Gastroesophageal sphincter (tissue), 4 donors: ENCODE measurements around the gene LARGE1. TPM values are rescaled to one million over a fixed set of nuclear protein-coding genes. Genes with fewer than 3 reads are reported as not detected.
A peak's percentile ranks its signal among the peaks of the same experiment; 100 is the strongest.

Experiments used
- ATAC-seq: fragments of 150-250 bp; one replicate; pipeline ENCODE4 v1.9.1; 2016; ENCODE audit warnings: mild to moderate bottlenecking, moderate library complexity
- H3K27ac ChIP-seq, 4 donors: fragments of 200-600 bp; sonication (generic) in 3 of 4; 1 replicate in 3 of 4; 2 replicates in 1 of 4; pipeline ENCODE4 v1.5.1; 2016 to 2019
- H3K27me3 ChIP-seq: fragments of 200-600 bp; sonication (generic); one replicate; pipeline ENCODE4 v1.5.1; 2019
- H3K36me3 ChIP-seq, 2 donors: fragments of 200-600 bp; sonication (generic); one replicate each; pipeline ENCODE4 v1.5.1; 2019; ENCODE audit warnings: control low read depth in 1 of 2
- H3K4me1 ChIP-seq, 3 donors: fragments of 200-600 bp; sonication (generic); 1 replicate in 2 of 3; 2 replicates in 1 of 3; pipeline ENCODE4 v1.5.1; 2016 to 2019; ENCODE audit warnings: control low read depth in 2 of 3
- H3K4me3 ChIP-seq, 2 donors: fragments of 200-600 bp; sonication (generic); one replicate each; pipeline ENCODE4 v1.5.1; 2019; ENCODE audit warnings: mild to moderate bottlenecking in 1 of 2, moderate library complexity in 1 of 2
- H3K9me3 ChIP-seq, 3 donors: fragments of 200-600 bp; sonication (generic); one replicate each; pipeline ENCODE4 v1.5.1; 2017 to 2019; ENCODE audit warnings: control low read depth in 2 of 3
- CTCF ChIP-seq, 4 experiments: fragments of 200-600 bp in 2 of 4; fragments of 450-650 bp in 2 of 4; sonication (generic) in 1 of 4; IDR thresholded peaks; one replicate each; pipeline ENCODE4 v1.5.1; 2017 to 2019; ENCODE audit warnings: antibody characterized with exemption in 4 of 4, mild to moderate bottlenecking in 2 of 4, moderate library complexity in 2 of 4
- EP300 ChIP-seq: sonication (generic); formaldehyde crosslinking; IDR thresholded peaks from one replicate; pipeline ENCODE4 v1.6.1; 2017; ENCODE audit warnings: antibody characterized with exemption, mild to moderate bottlenecking
- POLR2A ChIP-seq, 2 donors: fragments of 450-650 bp; IDR thresholded peaks; one replicate each; pipeline ENCODE4 v1.6.1; 2017; ENCODE audit warnings: antibody characterized with exemption in 2 of 2, mild to moderate bottlenecking in 2 of 2, moderate library complexity in 1 of 2
- POLR2AphosphoS5 ChIP-seq: sonication (generic); formaldehyde crosslinking; IDR thresholded peaks from one replicate; pipeline ENCODE4 v1.6.1; 2017; ENCODE audit warnings: antibody characterized with exemption
- WGBS, 2 donors: methylation state at CpG; one replicate each; pipeline ENCODE4 v1.1.5; 2018; ENCODE audit warnings: low coverage in 1 of 2; 5-methylcytosine and 5-hydroxymethylcytosine counted together
- total RNA-seq, 4 donors: library from RNA; depleted of rRNA; stranded (reverse); fragments of >200 nt; gene quantifications; one replicate each; pipeline ENCODE4 v1.1.0, GENCODE V29; 2016

The LARGE1 gene
- total RNA-seq, 4 donors from 2014 or later, result 23.0 to 67.8 (median 48.0) TPM

- H3K4me1 ChIP-seq, result no peaks in the 10 kb centered on the region
- H3K4me3 ChIP-seq, result no peak overlapping the region
- no peaks in the 10 kb centered on the region for H3K9me3 ChIP-seq
- no peak for ATAC-seq
- no peak for TF ChIP-seq CTCF (IDR thresholded peaks at IDR 0.05)
- TF ChIP-seq POLR2AphosphoS5, result no peak
- TF ChIP-seq EP300, result no peak
- WGBS, 2 donors, result 60 to 70% methylated on average over 4 of the region's 4 CpGs
- no peaks in the 10 kb centered on the region for H3K27me3 ChIP-seq
- no peaks in the 10 kb centered on the region for H3K36me3 ChIP-seq
- peak overlapping the region in 1 of 4 donors; percentile 33 for H3K27ac ChIP-seq
Measured at GRCh38 chr22:33492210-33492651, 428.0 kb downstream of the LARGE1 start.

DNA sequence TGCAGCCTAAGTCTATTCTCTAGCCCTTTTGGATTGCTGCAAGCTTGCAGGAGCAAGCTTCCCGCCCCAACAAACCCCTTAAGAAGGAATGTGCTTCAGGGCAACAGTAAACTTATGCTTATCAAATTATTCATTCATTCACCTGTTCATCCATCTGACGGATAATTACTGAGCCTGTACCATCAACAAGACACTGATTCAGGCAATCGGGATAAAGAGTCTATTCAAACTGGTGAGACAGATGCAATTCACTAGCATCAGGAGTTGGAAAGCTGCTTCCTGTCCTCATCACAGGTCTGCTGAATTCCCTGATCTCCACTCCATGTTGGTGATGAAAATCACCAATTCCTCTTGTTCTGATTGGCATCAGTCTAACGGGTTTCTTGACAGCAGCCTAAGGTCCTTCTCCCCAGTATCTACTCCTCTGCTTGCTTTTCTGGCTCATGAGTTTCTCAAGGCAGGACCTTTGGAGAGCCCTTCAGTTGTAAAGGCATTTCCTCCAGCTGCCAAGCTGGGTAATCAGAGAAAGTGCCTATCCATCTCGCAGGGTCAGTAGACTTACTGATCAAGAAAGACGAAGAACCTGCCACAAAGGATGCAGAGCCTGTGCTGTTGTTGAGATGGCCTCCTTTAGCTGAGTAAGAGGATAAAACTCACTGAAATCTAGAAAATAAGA is 433.1 kb downstream of the LARGE1 start:
- no peaks in the 10 kb centered on the region for H3K4me1 ChIP-seq
- no peak for ATAC-seq
- no peak overlapping the region for H3K27ac ChIP-seq
- no peaks in the 10 kb centered on the region for H3K27me3 ChIP-seq
- TF ChIP-seq CTCF (IDR thresholded peaks at IDR 0.05), result no peak
- no peak for TF ChIP-seq EP300
- TF ChIP-seq POLR2AphosphoS5, result no peak
- TF ChIP-seq POLR2A (IDR thresholded peaks at IDR 0.05), result no peak
- no peaks in the 10 kb centered on the region for H3K9me3 ChIP-seq
- WGBS, 2 donors, result 88 to 90% methylated on average over 4 to 6 of the region's 6 CpGs
- no peak overlapping the region for H3K4me3 ChIP-seq
- no peaks in the 10 kb centered on the region for H3K36me3 ChIP-seq

DNA sequence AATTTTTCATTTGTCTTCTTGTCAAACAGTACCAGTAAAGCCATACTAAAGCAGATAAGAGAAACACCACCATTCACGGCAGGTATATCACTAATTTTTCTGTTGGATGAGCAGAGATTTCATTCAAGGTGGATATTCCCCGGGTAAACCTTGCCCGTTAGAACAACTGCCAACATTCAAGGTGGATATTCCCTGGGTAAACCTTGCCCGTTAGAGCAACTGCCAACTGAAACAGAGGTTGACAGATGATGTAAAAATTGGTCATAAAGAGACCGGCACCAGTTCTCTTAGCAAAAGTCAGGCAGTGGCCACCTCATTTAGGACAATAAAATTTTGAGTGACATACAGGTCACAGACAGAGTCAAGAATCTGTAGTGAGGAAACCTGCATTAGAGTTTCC is 438.7 kb downstream of the LARGE1 start:
- H3K4me1 ChIP-seq, result peaks cover 0 to 13% (median 0%) of the 10 kb centered on the region in 3 donors
- no peak for ATAC-seq
- TF ChIP-seq EP300, result no peak

GRCh38 chr22:33477120-33478111 is 442.9 kb downstream of the LARGE1 start:
- H3K9me3 ChIP-seq, result no peaks in the 10 kb centered on the region
- no peak for ATAC-seq
- 68 to 70% methylated on average over 9 to 13 of the region's 13 CpGs for WGBS, 2 donors

More for the DNA sequence above, 438.7 kb downstream of the LARGE1 start:
- 77 to 87% methylated on average over 3 to 5 of the region's 5 CpGs for WGBS, 2 donors
- no peaks in the 10 kb centered on the region for H3K36me3 ChIP-seq
- H3K9me3 ChIP-seq, result no peaks in the 10 kb centered on the region
- no peaks in the 10 kb centered on the region for H3K27me3 ChIP-seq
- H3K27ac ChIP-seq, result no peak overlapping the region
- H3K4me3 ChIP-seq, result no peak overlapping the region

More at GRCh38 chr22:33477120-33478111, 442.9 kb downstream of the LARGE1 start:
- Histone ChIP-seq H3K36me3 (no peaks in the 10 kb centered on the region), H3K27me3 (no peaks in the 10 kb centered on the region), H3K4me3 (no peak overlapping the region), H3K4me1 (peaks cover 0 to 22% (median 0%) of the 10 kb centered on the region in 3 donors), H3K27ac (peak overlapping the region in 2 of 4 donors; percentile 6 to 27)
- TF ChIP-seq POLR2AphosphoS5 (no peak), CTCF (IDR thresholded peaks at IDR 0.05) (no peak), EP300 (no peak), POLR2A (IDR thresholded peaks at IDR 0.05) (no peak)
